NCI-H748 (cell line): ENCODE data around the gene INTS11.
A peak's percentile ranks its signal among the peaks of the same experiment; 100 is the strongest.
"Not testable (repeated sequence)": the region's sequence is repeated elsewhere in the genome, so short reads cannot be mapped to it uniquely, and the experiment has no call there.

Experiments used
- DNase-seq: peaks from one replicate; lab custom pipeline; 2025; ENCODE audit not compliant: unreplicated experiment; lab: John Stamatoyannopoulos, UW

The INTS11 gene

DNA sequence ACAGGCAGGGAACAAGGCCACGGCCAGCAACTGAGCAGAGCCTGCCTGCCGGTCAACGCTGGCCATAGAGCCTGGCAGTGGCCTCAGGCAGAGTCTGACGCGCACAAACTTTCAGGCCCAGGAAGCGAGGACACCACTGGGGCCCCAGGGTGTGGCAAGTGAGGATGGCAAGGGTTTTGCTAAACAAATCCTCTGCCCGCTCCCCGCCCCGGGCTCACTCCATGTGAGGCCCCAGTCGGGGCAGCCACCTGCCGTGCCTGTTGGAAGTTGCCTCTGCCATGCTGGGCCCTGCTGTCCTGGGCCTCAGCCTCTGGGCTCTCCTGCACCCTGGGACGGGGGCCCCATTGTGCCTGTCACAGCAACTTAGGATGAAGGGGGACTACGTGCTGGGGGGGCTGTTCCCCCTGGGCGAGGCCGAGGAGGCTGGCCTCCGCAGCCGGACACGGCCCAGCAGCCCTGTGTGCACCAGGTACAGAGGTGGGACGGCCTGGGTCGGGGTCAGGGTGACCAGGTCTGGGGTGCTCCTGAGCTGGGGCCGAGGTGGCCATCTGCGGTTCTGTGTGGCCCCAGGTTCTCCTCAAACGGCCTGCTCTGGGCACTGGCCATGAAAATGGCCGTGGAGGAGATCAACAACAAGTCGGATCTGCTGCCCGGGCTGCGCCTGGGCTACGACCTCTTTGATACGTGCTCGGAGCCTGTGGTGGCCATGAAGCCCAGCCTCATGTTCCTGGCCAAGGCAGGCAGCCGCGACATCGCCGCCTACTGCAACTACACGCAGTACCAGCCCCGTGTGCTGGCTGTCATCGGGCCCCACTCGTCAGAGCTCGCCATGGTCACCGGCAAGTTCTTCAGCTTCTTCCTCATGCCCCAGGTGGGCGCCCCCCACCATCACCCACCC is 6.9 kb upstream of the INTS11 start, which contains the start of gene TAS1R3:
TAS1R3 (plus strand) TSS at position 213 of the 898 bp plus-strand sequence; CDS start at position 279, 66 bp downstream.
- DNase-seq, result peak; percentile 23

DNA sequence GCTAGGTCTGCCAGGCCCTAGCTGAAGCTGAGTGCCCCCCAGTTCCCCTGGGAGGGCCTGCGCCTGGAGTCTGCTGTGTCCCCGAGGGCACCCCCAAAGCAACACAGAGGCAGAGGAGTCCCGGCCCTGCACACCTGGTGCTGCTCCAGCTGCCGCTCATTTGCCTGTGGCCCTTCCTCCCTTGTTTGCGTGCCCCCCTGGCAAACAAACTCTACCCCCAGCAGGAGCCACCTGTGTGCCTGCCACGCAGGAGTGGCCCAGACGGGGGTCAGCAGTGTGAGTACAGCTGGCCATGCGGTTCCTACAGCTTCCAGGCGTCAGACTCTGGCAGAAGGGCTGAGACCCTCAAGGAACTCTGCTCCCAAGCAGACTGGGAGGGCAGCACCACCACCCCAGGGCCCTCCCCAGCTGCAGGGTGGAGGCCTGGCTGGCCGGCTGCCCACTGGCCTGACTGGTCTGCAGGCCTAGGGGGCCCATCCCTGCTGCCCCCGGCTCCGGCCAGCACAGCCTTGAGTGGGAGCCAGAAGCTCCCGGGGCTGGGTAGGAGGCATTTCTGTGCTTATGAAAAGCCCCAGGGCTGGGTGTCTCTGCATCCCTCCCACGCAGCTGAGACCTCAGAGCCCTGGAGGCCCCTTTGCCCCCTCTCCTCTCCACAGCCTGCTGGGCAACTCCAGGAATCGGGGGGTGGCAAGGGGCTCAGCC is 6.1 kb upstream of the INTS11 start:
- DNase-seq, result no peak

DNA sequence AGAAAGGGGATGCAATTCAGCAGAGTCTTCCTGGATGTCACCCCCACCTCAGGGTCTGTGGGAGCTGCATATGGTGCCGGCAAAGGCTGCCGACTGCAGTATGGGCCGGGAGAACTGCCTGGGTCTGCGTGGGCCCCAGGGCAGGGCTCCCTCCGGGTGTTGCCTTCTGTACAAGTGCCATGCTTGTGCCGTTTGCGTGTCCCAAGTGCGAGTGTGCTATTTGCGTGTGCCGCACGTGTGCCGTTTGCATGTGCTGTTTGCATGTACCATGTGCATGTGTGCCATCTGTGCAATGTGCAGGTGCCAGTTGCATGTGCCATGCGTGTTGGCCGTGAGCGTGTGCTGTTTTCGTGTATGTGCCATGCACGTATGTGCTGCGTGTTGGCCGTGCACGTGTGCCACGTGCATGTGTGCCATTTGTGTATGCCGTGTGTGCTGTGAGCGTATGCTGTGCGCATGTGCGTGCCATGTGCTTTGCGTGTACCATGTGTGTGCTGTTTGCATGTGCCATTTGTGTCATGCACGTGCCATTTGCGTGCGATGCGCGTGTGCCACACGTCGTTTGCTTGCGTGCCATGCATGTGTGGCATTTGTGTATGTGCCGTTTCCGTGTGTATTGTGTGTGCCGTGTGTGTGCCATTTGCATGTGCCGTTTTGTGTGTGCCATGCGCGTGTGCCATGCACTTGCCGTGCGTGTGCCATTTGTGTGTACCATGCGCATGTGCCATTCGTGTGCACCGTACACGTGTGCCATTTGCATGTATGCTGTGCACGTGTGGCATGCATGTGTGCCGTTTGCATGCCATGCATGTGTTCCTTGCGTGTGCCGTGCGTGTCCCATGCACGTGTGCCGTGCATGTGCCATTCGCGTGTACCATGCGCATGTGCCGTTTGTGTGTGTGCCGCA is 5.1 kb upstream of the INTS11 start:
- DNase-seq, result no peak

DNA sequence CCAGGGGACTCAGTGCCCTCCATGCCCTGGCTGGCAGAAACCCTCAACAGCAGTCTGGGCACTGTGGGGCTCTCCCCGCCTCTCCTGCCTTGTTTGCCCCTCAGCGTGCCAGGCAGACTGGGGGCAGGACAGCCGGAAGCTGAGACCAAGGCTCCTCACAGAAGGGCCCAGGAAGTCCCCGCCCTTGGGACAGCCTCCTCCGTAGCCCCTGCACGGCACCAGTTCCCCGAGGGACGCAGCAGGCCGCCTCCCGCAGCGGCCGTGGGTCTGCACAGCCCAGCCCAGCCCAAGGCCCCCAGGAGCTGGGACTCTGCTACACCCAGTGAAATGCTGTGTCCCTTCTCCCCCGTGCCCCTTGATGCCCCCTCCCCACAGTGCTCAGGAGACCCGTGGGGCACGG is 3.8 kb upstream of the INTS11 start:
- DNase-seq, result no peak

DNA sequence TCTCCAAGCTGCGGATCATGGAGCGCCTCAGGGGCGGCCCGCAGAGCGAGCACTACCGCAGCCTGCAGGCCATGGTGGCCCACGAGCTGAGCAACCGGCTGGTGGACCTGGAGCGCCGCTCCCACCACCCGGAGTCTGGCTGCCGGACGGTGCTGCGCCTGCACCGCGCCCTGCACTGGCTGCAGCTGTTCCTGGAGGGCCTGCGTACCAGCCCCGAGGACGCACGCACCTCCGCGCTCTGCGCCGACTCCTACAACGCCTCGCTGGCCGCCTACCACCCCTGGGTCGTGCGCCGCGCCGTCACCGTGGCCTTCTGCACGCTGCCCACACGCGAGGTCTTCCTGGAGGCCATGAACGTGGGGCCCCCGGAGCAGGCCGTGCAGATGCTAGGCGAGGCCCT is 2.8 kb upstream of the INTS11 start:
- no peak for DNase-seq

DNA sequence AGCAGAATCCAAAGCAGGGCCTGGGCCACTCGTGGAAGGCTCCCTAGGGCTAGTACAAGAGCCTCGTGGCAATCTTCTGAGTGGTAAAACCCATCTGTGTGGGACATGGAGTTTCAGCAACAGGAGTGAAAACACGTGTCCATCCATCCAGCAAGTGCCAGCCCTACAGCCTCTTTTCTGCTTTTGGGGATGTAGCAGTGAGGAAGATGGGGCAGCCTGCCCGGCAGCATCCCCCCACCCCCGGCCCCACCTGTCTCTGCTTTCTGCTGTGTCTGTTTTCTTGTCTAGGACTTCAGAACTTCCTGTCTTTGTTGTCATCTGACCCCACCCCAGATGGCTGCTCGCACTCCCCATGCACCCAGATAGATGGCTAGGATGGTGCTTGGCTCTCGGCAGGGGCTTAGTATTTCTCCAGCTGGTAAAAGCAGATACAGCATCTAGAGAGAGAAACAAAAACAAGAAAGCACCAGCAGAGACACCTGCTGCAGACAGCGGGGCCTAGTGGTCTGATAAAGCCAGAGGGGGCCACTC is 1.7 kb upstream of the INTS11 start:
- DNase-seq, result no peak

DNA sequence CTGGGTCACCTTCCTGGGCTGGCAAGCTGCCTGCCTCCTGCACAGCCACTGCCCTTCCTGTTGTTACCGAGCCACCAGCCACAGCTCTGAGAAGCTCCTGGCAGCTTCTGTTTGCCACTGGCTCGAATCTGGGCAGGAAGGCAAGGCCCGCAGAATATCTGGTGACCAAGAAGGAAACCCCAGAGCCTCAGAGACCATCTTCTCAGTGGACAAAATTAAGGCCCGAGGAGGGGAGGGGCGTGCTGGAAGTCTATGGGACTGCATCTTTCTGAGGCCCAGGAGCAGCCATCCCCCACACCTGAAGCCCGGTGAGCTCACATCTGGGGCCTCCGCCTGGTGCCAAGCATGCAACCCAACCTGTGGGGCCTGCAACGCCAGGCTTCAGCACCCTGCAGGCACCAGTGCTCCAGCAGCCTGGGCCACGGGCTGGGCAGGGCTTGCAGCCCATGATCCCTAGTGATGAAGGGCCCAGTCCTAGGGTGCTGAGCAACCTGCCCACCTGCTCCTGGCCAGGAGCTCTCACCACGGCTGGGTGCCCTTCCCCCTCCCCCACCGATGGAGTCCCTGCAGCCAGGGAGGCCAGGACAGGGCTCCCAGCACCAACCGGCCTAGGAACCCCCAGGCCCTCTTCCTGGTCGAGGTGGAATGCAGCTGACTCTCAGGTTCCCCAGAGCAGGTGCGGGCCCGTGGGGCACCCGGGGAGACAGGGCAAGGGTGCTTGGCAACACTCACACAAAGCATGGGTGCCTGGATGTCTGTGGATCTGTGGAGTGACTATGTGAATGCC is 1.0 kb upstream of the INTS11 start:
- DNase-seq, result no peak

DNA sequence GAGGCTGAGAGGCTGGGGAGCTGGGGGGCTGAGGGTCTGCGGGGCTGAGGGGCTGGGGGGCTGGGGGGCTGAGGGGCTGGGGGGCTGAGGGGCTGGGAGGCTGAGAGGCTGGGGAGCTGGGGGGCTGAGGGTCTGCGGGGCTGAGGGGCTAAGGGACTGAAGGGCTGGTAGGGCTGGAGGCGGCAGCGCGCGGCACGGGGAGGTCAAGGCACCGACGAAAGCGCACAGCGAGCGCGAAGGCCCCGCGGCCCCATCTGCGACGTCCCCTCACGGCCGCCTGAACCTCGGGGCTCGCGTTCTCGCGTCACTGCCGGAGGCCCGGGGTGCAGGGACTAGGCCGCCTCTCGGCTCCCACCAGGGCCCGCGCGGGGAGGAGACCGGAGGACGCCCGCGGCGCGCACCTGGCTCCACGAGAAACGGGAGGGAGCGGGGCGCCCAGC is 356 bp downstream of the INTS11 start:
- DNase-seq, result no peak

DNA sequence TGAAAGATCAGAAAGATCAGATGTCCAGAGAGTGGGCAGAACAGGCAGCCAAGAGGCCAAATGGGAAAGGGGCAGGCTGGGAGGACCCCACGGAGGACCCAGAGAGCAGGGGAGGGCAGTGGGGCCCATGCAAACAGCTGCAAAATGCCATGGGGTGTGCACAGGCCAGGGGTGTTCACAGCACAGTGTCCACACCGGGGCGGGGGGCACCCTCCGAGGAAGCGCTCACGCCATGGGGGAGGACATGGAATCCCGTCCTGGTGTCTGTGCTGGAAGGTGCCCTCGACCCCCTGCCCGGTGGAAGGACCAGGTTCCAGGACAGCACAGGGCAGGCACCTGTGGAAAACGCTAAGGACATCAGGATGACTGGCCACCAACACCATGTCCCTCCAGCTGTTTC is 1.5 kb downstream of the INTS11 start:
- DNase-seq, result no peak

DNA sequence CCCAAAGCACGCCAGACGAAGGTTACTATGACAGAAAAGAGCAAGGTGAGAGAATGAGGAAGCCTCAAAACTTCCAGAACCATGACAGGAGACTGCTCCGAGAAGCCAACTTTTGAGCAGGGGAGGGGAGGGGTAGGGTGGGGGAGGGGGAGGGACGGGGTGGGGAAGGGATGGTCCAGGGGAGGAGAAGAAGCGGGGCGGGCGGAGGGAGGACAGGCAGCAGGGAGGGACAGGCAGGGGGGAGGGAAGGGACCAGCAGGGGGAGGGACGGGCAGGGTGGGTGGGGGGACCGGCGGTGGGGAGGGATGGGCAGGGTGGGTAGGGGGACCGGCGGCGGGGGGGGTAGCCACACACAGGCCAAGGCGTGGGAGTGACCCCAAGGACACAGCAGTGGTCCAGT is 2.0 kb downstream of the INTS11 start:
- no peak for DNase-seq

DNA sequence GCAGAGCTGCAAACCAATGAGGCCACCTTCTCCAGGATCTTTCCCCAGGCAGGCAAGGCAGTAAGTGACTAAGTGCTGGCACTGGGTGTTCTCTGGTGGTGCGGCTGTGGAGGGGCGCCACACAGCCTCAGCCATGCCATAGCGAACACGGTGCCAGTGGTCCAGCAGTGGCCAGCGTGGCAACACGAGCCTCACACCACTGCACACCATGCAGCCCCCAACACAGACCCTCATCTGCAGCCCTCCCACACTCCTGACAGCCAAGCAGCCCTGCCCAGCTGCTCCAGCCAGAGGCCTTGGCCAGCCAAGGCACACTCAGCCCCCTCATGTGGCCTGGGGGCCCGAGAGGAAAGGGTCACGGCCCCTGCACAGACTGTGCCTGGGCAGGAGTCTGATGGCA is 3.0 kb downstream of the INTS11 start:
- no peak for DNase-seq

DNA sequence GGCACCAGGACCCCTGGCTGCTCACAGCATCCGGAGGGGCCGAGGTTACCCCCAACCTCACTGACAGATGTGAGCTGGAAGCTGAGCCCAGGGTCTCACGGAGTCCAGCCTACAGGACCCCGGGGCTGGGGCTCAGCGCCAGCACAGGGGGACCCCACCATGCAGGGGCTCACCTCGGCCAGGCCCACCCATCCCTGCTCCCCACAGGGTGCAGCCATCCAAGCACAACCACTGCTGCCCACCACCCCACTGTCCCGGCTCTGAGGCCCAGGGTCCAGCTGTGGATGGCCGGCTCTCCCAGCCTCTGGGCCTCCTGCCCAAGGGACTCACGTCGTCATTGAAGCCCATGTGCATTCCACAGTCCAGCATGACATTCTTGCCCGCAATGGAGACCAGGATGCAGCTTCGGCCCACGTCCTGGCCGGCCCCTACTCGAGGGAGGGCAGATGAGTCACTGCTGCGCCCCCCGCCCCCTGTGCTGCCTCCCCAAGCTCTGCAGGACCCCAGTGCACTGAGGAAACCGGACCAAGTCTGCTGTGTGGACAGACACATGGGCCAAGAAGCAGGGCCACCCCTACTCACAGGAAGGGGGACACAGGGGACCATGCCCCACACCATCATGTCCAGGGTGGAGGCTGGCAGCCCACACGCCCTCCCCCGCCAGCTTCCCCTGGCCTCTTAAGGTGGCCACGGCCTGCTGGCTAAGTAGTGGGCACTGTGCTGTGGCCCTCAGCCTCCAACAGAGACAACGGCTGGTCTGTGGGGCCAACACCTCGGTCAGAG is 3.6 kb downstream of the INTS11 start:
- no peak for DNase-seq

DNA sequence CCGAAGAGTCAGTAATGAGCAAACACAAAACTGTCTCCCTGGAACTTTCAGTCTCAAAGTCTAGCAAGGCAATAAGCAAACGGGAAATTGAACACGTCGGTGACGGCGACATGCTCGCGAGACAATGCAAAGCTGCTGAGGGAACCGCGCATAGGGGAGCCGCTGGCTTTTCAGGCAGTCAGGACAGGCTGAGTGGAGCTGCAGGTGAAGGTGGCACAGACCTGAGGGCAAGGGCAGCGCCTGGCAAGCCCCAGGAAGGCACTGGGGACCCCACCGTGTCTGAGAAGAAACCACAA is 4.9 kb downstream of the INTS11 start:
- DNase-seq, result no peak

DNA sequence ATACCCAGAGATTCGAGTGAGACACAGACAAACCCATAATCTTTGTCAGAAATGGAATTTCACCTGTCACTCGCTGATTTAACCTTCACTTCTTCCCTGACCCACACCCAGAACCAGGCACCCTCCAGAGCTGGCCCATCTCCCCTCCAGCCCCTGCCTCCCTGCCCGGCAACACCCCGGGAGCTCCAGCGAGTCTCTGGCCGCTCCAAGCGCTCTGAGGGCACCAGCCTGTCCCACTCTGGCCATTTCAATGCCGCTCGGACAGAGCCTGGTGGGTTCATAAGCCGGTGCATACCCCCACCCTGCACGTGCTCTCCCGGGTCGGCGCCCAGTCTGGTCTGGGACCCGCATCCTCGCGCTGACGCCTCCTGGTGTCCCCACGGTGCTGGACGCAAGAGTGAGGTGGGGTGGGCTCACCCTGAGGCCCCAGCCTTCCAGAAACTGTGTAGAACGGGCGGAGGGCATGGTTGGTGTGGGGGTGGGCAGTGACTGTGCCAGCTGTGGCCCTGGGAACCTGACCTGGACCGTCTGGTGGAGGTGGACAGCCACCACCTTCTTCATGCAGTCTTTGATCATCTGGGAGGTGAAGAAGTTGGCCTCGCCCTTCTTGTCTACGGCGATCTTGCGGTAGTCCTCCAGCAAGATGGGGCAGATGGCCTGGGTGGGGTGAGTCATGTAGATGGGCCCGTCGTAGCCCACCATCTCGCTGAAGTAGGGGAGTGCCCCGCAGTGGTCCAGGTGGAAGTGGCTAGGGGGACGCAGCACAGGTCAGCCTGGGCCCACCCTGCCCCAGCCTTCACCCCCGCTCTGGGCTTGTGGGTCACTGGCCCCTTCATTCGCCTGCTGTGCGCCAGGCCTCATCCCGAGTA is 5.4 kb downstream of the INTS11 start:
- DNase-seq, result no peak

DNA sequence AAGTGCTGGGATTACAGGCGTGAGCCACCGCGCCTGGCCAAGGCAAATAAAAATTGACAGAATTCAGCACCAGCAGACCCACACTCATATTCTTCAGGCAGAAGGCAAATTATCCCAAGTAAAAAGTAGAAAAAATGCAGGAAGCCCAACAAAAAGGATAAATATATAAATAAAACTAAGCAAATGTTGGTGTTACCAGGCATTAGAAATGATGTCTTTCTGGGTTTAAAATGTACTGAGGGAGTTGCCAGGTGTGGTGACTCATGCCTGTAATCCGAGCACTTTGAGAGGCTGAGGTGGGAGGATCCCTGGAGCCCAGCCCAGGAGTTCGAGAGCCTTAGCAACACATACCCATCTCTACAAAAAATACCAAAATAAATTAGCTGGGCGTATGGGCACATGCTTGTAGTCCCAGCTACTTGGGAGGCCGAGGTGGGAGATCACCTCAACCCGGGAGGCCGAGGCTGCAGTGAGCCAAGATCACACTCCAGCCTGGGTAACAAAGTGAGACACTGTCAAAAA is 6.3 kb downstream of the INTS11 start:
- peak; percentile 18 for DNase-seq

DNA sequence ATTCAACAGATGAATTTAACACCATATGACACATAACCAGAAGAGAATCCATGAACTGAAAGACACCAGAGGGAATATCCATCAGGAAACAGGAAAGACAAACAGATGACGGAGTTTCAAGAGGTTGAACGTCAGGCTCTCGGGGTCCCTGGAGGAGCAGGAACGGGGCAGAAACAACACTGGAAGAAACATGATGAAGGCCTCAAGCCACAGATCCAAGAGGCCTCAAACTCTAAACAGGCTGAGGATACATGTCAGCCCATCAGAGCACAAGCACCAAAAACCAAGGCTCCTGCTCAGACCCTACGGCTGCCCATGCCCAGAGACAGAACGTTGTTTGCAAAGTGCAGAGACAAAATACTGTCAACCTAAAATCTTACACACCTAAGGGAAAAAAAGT is 7.0 kb downstream of the INTS11 start:
- no peak for DNase-seq

DNA sequence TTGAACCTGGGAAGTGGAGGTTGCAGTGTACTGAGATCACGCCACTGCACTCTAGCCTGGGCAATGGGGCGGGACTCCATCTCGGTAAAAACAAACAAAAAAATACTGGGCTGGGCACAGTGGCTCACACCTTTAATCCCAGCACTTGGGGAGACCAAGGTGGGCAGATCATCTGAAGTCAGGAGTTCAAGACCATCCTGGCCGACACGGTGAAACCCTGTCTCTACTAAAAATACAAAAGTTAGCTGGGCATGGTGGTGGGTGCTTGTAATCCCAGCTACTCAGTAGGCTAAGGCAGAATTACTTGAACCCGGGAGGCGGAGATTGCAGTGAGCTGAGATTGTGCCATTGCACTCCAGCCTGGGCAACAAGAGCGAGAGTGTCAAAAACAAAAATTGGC is 8.3 kb downstream of the INTS11 start:
- DNase-seq, result not testable (repeated sequence)

DNA sequence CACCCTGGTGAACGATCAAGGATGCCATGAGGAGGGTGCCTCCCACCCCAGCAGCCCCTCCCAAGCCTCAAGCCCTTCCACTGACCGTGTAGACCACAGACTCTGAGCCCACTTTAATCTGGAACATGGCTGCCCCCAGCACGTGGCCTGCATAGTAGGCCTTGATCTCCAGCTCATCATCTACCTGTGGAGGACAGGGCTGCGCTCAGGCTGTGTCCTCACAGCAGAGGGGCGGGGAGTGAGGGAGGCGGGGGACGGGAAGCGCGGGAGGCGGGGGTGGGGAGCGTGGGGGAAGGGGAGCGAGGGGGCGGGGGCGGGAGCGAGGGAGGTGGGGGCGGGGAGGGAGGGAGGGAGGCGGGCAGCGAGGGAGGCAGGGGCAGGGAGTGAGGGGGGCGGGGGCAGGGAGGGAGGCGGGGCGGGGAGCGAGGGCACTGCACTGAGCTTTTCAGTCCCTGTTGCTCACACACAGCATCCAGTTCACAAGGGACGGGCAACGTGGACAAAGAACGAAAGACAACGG is 9.0 kb downstream of the INTS11 start:
- DNase-seq, result no peak
